Suprapubic skin (tissue), 4 donors: ENCODE data around the gene FAM170B.

ENCODE experiments used
- EP300 ChIP-seq: sonication (generic); formaldehyde crosslinking; IDR thresholded peaks from one replicate; pipeline ENCODE4 v1.6.1; 2017; ENCODE audit warnings: antibody characterized with exemption
- POLR2A ChIP-seq, 2 donors: fragments of 450-650 bp; IDR thresholded peaks; one replicate each; pipeline ENCODE4 v1.6.1; 2017; ENCODE audit warnings: antibody characterized with exemption in 2 of 2, mild to moderate bottlenecking in 2 of 2, moderate library complexity in 2 of 2
- POLR2AphosphoS5 ChIP-seq, 3 donors: sonication (generic); formaldehyde crosslinking; IDR thresholded peaks; one replicate each; pipeline ENCODE4 v1.6.1; 2017; ENCODE audit warnings: antibody characterized with exemption in 3 of 3
- TF ChIP-seq, protein P1 (sequence below), 2 donors: fragments of 200-600 bp in 1 of 2; fragments of 450-650 bp in 1 of 2; sonication (generic) in 1 of 2; IDR thresholded peaks; one replicate each; pipeline ENCODE4 v1.5.1; 2016 to 2019; ENCODE audit warnings: antibody characterized with exemption in 2 of 2, mild to moderate bottlenecking in 1 of 2, moderate library complexity in 1 of 2

DNA sequence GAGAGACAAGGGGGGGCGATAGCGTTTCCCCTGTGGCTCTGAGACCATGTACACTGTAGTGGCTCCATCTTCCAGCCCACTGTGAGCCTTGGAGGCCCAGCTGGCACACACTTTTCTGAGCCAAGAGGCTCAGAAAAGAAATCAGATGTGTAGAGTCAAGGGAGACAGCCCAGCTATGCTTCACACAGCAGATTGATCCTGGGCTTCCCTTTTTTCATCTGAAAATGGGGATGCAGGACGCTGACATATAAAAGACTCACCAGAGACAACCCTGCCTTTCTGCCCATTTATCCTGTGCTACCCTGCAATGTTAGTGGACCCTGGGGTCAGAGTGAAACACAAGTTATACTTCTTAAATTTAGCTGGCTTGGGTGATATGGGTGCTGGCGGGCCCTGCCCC lies 40.0 kb upstream of the FAM170B start:
- TF ChIP-seq, protein P1, sequence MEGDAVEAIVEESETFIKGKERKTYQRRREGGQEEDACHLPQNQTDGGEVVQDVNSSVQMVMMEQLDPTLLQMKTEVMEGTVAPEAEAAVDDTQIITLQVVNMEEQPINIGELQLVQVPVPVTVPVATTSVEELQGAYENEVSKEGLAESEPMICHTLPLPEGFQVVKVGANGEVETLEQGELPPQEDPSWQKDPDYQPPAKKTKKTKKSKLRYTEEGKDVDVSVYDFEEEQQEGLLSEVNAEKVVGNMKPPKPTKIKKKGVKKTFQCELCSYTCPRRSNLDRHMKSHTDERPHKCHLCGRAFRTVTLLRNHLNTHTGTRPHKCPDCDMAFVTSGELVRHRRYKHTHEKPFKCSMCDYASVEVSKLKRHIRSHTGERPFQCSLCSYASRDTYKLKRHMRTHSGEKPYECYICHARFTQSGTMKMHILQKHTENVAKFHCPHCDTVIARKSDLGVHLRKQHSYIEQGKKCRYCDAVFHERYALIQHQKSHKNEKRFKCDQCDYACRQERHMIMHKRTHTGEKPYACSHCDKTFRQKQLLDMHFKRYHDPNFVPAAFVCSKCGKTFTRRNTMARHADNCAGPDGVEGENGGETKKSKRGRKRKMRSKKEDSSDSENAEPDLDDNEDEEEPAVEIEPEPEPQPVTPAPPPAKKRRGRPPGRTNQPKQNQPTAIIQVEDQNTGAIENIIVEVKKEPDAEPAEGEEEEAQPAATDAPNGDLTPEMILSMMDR (IDR thresholded peaks at IDR 0.05), result no peak
- TF ChIP-seq EP300, result no peak
- TF ChIP-seq POLR2A (IDR thresholded peaks at IDR 0.05), result no peak
- TF ChIP-seq POLR2AphosphoS5 (IDR thresholded peaks at IDR 0.05), result no peak
